HG02938 (cell line): ENCODE results near the gene NEU4.
"Not testable (repeated sequence)": the region's sequence is repeated elsewhere in the genome, so short reads cannot be mapped to it uniquely, and the experiment has no call there.

ENCODE experiments used
- ATAC-seq: cut with Tn5 transposase; IDR thresholded peaks from one replicate; pipeline ENCODE4 v1.9.1; 2021; ENCODE audit warnings: mild to moderate bottlenecking, moderate library complexity; ENCODE audit not compliant: unreplicated experiment

NEU4 gene

DNA sequence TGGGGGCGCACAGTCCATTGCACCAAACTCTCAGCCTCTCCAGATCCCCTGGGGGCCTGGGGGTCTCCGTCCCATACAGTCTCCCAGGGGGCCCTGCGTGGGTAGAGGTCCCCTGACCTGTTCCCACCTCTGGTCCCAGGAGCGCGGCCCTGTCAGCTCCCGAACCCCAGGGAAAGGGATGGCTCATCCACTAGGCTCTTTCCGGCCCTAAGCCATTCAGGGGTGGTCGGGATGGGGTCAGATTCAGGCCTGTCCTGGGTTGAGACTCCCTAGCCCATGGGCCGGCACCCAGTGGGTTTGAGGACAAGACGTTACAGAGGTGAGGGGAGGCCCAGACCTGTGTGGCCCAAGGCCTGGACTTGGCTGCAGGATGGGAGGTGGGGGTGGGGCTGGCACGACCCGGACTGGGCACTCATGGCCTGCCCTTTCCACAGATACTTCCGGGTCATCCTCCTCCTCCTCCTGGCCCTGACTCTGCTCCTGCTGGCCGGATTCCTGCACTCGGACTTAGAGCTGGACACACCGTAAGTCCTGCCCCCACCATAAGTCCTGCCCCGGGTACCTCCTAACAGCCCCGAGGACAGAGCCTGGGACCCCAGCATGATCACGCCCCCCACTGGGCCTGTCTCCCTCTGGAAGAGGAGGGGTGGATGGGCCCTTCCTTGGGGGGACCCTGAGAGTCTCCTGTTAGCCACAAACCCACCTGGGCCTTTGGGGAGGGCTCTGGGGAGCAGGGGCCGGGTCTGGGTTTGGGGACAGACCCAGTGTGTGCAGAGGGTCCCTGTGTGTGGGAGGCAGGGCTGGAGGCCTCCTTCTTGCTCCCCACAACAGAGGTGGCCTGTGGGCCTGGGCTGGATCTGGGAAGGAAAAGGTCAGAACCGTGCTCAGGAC is 10.1 kb upstream of the NEU4 start:
- no peak for ATAC-seq

DNA sequence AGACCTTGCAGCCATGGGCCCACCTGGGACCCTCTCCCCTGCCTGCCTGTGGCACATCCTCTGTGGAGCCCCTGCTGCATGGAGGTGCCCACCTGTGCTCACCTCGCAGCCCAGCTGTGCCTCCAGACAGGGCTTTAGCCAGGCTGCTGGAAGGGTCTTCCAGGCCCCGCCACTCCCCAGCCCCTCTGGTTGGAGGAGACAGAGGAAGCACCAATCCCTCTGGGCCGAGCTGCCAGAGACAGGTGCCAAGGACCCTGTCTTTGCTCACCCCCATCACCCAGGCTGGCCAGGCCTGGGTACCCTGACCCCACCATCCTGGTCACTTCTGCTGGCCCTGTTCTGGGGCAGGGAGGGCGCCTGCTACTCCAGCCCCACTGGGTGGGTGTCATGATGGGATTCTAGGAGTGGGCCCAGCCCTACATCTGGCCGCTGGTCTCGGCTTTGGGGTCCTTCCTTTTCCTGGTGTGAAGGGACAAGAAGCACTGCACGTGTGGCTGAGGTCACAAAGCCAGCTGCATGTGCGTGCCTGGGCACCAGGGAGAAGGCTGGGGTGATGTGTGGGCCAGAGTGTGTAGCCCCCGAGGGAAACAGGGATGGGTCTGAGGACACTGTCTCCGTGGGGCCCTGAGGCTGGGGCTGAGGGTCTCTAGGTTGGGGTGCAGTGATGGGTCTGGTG is 9.3 kb upstream of the NEU4 start:
- no peak for ATAC-seq

DNA sequence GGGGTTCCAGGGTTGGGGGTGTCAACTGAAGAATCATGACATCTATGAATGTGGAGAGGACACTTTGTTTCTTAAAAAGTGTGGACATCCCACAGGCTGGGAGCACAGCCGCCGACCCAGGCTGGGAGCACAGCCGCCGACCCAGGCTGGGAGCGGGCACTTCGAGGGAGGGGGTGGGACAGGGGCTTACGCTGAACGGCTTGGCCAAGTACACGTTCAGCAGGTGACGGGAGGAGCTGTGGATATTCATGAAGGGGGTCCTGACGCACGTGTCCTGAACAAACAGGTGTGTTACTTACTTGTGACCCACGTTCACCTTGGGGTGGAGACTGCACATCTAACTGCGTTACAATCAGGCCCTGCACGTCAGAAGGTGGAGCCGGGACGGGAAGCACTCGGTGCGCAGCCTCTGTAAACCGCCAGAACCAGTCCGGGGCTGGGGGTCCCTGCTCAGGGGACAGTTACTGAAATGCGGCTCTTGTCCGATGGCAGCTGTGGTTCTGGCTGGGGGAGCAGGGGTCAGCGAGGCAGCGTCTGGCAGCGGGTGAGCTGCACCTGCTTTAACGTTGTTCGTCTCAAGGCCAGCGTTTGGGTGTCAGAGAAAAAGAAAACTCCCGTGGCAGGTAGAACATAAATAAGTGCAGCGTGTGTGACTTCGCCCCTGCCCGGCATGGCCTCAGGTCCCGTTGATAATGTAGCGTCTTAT is 8.6 kb upstream of the NEU4 start:
- ATAC-seq: not testable (repeated sequence)

DNA sequence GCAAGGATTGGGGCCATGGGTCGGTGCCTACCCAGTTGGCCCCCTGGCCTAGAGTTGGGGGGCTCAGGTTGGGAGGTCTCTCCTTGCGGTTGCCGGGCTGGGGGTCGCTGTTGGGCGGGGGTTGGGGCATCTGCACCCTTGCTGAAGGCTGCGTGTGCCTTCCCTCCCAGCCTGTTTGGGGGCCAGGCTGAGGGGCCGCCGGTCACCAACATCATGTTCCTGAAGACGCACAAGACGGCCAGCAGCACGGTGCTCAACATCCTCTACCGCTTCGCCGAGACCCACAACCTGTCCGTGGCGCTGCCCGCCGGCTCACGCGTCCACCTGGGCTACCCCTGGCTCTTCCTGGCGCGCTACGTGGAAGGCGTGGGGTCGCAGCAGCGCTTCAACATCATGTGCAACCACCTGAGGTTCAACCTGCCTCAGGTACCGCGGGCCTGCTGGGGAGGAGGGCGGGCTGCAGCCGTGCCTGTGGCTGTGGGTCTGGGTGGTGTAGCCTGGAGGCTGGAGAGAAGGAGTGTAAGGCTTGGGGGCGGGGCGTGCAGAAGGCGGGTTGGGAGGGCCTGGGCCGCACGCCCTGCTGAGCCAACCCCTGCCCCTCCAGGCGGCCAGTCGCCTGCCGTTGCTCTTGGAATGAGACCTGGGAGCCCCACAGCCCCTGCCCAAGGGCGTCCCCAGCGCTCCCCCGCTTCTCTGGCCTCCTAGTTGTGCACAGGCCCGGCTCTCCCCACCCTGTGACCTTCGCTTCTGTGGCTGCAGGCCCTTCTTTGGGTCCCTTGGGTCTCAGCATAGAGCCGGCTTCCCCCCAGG is 7.2 kb upstream of the NEU4 start:
- no peak for ATAC-seq

DNA sequence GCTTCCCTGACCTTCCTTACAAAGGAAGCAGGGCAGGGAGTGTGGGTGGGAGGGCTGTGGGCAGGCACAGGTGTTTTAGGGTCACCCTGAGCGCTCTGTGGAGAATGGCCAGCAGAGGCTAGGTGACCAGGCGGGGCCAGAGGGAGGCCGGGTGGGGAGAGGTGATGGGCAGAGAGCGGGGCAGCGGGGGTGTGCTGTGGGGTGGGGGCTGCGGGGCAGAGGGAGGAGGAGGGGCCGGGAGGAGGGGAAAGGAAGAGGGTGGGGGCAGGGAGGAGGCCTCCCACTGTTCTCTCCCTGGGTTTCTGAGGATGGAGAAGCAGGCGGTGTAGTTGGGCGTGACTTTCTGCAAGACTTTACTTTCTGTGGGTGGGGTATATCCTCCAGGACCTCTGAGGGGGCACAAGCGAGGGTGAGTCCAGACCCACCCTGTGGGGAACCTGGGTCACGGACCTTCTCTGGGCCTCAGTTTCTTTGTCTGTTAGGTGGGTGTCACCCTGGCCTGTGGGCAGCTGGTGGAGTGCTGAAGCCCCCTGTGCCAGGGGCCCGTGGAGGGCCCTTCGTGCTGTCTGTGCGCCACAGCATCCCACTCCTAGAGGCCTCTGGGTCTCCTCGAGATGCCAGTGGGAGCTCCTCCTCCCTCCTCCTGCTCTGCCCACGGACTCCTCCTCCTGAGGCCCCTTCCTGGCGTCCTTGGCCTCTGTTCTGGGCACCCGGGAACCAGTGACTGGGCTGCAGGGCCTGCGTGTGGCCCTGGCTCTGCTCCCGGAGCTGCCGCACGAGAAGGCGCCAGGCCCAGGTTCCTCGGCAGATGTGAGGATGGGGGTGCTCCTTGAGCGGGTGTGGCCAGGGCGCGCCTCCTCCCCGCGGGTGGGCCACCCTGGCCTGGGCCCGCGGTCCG is 6.3 kb upstream of the NEU4 start:
- ATAC-seq: no peak

DNA sequence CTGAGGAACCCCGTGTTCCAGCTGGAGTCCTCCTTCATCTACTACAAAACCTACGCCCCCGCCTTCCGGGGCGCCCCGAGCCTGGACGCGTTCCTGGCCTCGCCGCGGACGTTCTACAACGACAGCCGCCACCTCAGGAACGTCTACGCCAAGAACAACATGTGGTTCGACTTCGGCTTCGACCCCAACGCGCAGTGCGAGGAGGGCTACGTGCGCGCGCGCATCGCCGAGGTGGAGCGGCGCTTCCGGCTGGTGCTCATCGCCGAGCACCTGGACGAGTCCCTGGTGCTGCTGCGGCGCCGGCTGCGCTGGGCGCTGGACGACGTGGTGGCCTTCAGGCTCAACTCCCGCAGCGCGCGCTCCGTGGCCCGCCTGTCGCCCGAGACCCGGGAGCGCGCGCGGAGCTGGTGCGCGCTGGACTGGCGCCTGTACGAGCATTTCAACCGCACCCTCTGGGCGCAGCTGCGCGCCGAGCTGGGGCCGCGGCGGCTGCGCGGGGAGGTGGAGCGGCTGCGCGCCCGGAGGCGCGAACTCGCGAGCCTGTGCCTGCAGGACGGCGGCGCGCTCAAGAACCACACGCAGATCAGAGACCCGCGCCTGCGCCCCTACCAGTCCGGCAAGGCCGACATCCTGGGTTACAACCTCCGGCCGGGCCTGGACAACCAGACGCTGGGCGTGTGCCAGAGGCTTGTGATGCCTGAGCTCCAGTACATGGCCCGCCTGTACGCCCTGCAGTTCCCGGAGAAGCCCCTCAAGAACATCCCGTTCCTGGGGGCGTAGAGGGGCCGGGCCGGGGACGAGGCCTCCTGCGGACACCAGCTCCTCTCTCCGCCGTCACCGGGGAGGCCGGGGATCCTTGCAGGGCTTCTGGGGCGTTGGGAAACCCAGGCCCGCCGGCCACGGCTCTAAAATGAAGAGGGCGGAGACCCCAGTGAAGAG is 5.3 kb upstream of the NEU4 start:
- no peak for ATAC-seq

DNA sequence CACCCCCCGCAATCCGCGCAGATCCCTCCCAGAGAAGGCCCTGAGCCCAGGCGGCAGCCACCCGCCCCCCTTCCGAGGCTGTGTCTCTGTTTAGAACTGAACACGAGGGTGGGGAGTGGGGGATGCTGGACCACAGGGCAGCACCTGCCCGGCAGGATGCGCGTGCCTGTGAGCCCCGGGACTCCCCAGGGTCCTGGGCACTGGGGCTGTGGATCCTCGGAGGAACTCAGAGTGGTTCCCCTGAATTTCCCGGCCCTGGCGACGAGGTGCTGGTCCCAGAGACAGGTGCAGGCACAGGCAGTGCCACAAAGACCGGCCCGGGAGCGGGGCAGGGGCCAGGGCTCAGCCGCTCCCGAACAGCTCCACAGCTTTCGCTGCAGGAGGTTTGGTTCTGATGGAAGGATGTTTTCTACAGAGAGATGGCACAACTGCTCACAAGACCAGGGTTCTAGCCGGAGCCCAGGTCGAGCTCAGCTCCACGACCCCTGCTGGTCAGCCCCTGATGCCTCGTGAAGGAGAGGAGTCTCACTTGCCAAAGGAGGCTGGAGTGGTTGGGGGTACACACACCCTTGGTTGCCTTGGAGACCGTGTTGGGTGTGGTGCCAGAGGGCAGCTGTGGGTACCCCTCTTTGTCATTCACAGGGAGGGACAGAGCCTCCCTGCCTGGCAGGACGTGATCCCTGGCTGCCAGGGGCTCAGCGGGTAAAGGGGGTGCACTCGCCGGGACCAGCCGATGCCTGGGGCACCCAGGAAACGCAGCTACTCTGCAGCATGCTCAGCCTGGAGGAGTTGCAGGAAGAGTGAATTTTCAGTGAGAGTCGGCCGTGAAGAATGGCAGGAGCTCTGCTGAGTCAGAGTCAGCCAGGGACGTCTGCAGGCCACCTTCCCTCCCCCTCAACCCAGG is 4.4 kb upstream of the NEU4 start:
- ATAC-seq: no peak

DNA sequence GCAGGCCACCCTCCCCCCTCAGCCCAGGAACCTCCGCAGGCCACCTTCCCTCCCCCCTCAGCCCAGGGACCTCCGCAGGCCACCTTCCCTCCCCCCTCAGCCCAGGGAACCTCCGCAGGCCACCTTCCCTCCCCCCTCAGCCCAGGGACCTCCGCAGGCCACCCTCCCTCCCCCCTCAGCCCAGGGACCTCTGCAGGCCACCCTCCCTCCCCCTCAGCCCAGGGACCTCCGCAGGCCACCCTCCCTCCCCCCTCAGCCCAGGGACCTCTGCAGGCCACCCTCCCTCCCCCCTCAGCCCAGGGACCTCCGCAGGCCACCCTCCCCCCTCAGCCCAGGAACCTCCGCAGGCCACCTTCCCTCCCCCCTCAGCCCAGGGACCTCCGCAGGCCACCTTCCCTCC is 2.8 kb upstream of the NEU4 start:
- ATAC-seq: not testable (repeated sequence)

DNA sequence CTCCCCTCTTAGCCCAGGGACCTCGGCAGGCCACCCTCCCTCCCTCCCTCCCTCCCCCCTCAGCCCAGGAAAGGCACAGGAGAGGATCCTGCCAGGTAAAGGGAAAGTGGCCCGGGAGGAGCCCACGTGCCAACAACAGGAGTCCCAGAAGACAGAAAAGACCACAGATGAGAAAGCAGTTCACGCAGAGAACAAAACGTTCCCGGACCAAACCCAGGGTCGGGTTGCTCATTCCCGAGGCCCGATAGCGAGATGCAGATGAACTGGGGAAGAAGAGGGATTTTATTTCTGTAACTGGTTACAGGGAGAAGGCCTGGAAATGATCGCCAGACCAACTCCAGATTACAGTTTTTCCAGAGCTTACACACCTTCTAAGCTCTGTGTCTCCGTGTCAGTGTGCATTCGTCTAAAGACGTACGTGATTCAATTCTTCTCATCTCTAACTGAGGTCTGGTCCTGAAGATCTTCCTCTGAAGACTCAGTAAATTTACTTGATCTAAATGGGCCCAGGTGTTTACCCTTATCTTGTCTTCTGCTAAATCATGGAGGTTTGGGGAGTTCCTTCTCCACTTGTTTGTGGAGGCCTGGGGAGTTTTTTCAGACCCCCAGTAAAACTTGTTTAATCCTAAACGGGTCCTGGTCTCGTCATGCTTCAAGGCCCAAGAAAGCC is 807 bp upstream of the NEU4 start:
- no peak for ATAC-seq

DNA sequence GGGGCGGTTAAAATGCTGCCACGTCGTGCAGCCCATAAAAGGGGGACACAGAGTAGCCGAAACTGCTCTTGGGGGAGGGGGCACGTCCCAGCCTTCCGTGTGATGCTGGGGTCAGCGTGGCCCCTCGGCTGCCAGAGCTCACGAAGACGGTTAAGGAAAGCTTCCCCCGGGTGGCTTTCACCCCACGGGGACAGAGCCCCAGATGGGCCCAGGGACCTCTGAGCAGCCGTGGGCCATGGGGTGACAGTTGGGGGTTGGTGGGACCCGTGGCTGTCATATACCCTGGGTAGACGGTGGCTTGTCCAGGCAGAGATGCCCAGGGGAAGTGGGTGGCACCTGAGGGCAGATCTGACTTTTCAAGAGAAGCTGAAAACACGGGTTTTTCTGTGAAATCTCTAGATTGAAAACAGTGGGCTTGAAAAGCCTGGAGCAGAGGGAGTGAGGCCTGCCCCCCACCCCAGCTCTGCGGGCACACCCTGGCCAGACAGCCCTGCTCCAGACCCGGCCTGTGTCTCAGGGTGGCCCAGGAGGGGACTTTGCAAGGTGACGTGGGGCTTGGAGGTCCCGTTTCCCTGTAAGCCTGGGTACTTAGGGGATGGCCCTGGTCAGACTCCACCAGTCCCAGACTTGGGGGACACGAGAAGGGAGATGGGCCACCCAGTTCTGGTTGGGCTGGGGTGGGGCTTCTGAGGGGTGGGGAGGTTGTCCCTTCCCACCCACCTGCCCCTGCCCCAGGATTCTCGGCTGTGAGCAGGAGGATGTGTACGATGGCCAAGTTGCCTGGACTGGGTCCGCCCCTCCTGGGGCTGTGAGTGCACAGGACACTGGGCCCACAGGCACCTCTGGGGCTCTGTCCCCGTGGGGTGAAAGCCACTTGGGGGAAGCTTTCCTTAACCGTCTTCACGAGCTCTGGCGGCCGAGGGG is 652 bp downstream of the NEU4 start:
- no peak for ATAC-seq

DNA sequence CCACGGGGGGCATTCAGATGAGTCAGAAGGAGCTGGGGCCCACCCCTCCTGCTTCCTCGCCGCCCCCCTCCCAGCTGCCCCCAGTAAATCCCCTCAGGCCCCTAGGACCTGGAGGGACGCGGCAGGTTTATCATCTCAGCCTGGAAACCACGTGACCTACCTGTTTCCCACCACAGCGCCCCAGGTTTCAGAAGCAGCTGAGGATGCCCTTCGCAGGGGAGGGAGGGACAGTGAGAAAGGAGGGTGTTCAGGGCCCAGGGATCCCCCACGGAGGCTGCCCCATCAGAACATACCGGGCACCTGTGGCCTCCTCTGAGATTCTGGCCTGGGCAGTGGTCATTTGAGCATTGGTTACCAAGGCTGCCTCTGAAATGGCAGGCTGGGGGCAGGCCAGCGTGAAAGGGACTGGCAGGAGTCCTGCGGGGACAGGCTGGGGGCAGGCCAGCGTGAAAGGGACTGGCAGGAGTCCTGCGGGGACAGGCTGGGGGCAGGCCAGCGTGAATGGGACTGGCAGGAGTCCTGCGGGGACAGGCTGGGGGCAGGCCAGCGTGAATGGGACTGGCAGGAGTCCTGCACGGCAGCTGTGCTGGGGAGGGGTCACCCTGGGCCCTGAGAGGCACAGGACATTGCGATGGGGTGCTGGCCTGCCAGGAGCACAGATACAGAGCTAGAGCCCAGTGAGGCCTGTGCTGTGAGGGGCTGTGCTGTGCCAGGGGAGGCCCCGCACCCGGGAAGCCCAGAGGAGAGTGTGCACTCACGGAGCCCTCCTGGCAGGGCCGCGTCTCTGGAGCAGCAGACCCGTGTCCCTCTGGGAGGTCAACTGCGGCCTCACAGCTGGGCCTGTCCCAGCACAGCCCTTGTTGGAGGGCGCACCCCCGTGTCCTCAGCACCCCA is 1.6 kb downstream of the NEU4 start:
- no peak for ATAC-seq

DNA sequence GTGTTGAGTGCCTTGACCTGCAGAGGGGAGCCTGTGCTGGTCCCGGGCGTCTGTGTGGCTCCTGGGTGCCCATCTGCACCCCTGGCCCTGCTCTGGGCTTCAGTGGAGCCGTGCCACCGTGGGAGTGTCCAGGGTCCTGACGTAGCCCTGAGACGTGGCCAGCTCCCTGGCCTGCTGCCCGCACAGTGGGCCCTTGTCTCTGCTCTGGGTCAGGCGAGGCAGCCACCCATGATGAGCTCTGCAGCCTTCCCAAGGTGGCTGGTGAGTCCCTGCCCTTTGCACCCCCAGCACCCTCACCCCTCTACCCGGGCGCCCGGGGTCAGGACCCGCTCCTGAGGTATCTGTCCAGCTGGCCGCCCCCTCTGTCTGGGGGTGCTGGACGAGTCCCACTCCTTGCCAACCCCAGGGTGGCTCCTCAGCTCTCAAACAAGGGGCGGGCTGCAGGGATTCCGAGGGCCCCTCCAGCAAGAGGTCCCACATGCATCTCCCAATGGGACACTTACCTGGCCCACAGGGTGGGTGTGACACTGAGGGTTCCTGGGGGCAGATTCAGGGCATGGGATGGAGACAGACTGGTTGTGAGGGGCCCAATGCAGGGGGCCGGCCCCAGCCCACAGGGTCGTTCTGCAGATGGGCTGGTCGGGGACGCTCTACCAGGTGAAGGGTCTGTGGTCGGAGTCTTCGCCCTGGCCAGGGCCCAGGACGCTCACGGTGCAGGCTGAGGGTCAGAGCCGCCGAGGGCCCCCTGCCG is 2.4 kb downstream of the NEU4 start:
- no peak for ATAC-seq

DNA sequence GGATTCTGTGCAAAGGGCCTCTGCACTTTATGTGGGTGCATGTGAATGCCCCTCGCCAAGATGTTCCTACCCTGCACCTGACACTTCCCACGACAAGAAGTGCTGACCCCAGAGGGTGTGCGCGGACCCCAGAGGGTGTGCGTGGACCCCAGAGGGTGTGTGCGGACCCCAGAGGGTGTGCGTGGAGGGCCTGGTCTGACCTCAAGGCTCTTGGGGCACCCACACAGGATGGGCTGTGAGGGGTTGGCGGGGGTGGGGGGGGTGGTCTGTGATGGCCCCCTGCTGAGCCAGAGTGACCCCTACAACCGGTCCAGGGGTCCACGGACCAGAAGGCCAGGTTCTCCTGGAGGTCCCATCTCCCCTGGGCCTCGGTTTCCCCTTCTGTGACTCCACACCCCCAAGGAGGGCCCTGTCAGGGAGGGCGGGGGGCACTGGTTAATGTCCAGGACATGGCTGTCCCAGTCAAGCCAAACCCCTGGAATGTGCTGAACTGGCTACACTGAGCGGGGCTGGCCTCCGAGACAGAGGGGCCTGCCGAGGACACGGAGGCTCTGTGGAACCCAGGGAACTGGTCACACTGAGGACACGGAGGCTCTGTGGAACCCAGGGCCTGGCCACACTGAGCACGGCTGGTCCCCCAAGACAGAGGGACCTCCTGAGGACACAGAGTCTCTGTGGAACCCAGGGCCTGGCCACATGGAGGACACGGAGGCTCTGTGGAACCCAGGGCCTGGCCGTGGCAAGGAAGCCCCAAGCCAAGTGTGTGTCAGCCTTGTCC is 3.1 kb downstream of the NEU4 start:
- ATAC-seq: no peak
